GM19193 (cell line): Measurements from ENCODE around the gene TARM1.

Experiments
- POLR2A ChIP-seq: IDR thresholded peaks from 4 replicates; pipeline ENCODE4 v1.6.1; 2011; ENCODE audit not compliant: insufficient read depth, insufficient read length; ENCODE audit errors: extremely low read depth

Gene TARM1

DNA sequence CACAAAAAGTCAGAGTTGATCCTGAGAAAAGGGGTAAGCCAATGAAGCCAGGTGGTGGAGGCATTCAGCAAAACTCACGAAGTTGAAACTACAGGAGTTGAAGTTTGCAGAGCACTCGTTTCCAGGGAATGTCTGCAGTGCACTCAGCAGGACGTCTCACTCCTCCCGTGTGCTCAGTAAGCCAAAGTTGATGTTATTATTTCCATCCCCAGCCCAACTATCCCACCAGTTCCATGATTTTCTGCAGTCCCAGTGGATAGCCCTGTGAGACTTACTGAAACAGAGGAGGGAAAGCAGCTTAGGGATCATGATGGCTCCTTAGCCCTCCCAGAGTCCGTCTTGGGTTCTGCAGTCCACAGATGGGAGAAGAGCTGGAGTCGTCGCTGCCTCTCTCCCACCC, at the start of gene TARM1:
TSS of gene TARM1 (minus strand) at position 334 of the 400 bp plus-strand sequence. CDS start at position 309, 25 bp downstream.
- no peak for TF ChIP-seq POLR2A

- TF ChIP-seq POLR2A: no peak
These were observed 48.4 kb upstream of the TARM1 start for GRCh38 chr19:54129617-54129996.

GRCh38 chr19:54128796-54129616, 47.8 kb upstream of the TARM1 start:
- TF ChIP-seq POLR2A: no peak

DNA sequence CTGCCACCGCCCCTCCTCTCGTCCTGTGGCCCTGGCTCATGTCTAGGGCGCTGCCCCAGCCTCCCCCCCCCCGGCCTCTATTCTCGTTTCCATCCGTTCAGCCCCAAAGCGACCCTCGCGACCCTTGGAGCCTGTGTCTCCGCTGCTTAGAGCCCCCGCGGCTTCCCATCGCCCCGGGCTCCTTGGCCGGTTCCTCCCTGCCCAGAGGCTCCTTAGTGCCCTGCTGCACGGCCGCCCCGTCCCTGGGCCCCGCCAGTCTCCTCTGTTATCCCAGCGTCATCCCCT, 47.2 kb upstream of the TARM1 start:
- TF ChIP-seq POLR2A: no peak

DNA sequence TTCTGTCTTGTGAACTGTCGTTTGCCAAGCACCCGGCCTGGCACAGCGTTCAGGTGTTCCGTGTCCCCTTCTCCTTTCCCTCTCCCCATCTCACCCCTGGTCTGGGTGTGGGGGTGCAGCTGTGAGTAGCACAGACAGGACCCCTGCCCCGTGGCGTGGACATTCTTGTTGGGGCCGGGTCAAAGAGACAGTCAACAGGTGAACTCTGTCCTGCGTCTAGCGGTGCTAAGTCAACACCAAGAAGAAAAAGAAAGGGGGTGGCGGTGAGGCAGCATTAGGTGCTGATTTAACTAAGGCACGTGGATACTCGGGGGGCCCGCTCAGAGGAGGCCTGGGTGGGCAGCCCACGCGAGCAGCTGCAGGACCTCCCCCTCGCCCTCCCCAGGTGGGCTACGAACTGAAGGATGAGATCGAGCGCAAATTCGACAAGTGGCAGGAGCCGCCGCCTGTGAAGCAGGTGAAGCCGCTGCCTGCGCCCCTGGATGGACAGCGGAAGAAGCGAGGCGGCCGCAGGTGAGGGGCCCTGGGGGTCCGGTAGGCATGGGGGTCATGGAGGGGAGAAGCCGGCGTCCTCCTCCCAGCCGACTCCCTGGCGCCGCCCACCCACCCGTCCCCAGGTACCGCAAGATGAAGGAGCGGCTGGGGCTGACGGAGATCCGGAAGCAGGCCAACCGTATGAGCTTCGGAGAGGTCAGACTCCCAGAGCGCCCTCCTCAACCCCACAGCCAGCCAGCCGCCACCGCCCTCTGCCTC, 46.7 kb upstream of the TARM1 start:
- no peak for TF ChIP-seq POLR2A

GRCh38 chr19:54125713-54126112, 44.5 kb upstream of the TARM1 start:
- TF ChIP-seq POLR2A: no peak

DNA sequence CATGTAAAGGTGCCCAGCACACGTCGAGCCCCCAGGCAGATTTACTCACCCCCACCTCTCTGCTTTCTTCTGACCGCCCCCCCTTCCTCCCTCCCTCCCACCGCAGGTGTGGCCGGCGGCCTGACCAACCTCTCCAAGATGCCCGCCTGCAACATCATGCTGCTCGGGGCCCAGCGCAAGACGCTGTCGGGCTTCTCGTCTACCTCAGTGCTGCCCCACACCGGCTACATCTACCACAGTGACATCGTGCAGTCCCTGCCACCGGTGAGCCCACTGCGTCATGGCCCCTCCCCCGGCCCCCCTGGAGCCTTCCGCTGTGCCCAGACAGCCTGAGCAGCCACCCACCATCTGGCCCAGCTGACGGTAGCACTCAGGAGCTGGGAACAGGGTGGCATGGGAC, 43.2 kb upstream of the TARM1 start:
- no peak for TF ChIP-seq POLR2A

DNA sequence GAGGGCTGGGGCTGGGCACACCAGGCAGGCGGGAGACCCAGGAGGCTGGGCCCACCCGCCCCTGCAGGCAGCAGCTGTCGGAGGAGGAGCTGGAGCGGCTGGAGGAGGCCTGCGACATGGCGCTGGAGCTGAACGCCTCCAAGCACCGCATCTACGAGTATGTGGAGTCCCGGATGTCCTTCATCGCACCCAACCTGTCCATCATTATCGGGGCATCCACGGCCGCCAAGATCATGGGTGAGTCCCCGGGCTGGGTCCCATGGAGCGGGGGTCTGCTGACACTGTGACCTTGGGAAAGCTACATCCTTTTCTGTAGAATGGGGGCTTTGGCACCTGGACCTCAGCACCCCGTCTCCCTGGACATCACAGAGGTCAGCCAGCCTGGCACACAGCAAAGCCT, 42.5 kb upstream of the TARM1 start:
- TF ChIP-seq POLR2A: no peak

DNA sequence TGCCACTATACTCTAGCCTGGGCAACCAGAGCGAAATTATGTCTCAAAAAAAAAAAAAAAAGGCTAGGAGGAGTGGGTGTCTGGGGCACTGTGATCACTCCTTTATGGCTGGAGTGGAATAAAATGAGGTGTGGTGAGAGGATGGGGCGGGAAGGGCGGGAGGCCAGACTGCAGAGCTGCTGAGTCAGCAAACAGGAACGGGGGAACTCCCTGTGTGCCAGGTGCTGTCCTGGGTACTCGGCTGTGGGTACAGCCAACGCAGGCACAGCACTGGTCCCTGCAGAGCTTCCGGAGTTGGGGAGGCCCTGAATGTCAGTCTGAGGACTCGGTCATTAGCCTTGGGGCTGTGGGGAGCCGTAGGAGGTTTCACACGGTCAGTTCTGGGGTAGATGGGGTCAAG, 40.1 kb upstream of the TARM1 start:
- TF ChIP-seq POLR2A: no peak

DNA sequence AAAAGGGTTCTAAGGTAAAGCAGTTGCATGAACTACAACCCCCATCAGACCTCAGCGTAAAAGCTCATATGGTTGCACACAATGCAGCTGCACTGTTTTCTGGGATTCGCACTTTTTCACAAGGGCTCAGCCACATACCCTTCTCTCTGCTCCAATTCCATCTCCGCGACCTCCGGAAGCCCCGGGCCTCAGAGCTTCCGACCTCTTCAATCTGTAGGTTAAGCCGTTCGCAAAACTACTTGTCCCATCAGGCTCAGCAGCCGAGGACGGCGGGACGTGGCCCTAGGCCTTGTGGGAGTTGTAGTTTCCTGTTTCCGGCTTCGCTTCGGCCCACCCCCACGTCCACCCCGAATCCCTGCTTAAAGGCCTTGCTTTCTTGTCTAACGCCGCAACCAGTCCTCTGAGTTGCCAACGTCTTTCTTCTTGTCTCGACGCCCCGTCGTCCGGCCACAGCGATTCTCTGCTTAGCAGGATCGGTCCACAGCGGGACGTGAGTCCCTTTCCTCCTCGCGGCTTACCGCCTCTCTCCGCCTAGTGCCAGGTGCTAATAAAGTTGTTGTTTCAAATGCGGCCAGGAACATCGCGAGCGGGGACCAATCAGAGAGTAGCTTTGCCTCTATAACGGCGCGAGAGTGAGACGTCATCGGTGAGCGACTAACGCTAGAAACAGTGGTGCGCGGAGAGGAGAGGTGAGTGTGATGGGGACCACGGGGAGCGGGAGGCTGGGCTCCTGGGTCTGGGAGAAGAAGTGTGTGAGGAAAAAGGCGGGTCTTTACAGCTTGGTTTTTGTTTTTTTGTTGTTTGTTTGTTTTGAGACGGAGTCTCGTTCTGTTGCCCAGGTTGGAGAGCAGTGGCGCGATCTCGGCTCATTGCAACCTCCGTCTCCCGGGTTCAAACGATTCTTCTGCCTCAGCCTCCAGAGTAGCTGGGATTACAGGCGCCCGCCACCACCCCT, 34.2 kb upstream of the TARM1 start, which contains the start of the genes PRPF31 and TFPT:
TSS of gene PRPF31 (plus strand) at position 646 of the 955 bp plus-strand sequence. CDS start 2,525 bp downstream, outside the sequence.
TSS of gene TFPT (minus strand) at position 549 of the 955 bp plus-strand sequence. CDS start at position 161, 388 bp downstream.
- peak; percentile 72 for TF ChIP-seq POLR2A

DNA sequence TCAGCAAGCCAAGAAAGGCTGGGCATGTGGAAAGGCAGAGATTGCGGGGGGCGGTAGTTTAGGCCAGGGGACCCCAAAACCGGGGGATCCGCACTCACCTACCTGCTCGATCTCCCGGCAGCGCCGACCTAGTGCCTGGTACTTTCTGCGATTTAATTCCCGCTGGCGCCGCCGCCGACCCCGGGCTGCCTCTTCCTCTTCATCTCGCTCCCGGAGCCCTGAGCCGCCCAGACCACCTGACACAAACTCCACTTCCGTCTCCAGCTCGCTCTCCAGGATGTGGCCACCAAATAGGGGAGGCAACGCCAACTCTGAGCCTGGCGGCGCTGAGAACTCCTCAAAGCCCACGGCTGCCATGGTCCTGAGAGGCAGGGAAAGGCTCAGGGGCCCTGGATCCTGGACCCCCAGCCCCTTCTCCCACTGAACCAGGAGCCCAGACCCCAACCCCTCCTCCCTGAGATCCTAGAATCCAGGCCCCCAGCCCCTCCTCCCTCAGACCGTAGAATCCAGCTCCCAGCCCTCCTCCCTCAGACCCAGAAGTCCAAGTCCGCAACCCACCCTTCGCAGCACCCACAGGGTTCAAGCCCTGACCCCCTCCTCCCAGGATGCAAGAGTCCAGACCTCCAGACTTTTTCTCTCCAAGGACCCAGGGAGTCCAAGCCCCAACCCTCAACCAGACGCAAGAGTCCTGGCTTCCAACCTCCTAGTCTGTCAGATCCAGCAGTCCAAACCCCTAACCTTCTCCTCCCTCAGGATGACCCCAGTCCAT, 33.4 kb upstream of the TARM1 start:
- TF ChIP-seq POLR2A: peak; percentile 66

DNA sequence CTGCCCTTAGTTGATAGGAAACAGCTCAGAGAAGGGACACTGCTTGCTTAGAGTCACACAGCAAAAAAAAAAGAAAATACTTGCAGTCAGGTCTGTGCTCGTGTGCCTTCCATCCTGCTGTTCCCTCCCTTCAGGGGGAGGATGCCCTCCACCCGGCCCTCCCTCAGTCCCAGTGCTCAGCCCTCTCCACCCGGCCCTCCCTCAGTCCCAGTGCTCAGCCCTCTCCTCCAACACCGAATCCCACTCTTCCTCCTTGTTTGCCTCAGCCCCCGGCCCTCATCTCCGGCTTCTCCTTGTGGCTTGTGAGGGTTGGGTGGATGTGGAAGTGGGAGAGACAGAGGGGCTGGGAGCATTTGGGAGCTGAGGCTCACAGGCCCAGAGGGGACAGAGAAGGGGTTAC, 28.5 kb upstream of the TARM1 start:
- TF ChIP-seq POLR2A: no peak

- no peak for TF ChIP-seq POLR2A
These were observed 27.3 kb upstream of the TARM1 start for GRCh38 chr19:54108496-54108895.

- TF ChIP-seq POLR2A: no peak
These were observed 26.8 kb upstream of the TARM1 start for GRCh38 chr19:54107876-54108490.
